GM12878 (cell line): ENCODE results near the gene CAPN7. TPM values are rescaled to one million over a fixed set of nuclear protein-coding genes. Genes with fewer than 3 reads are reported as not detected.

Source experiments
- CHD2 ChIP-seq: IDR thresholded peaks from 2 replicates; pipeline ENCODE4 v1.6.1; 2011; ENCODE audit warnings: low read depth, low read length, improper control_type of control experiment, borderline replicate concordance
- ETV6 ChIP-seq, 2 experiments: fragments of 450-650 bp in 1 of 2; IDR thresholded peaks in 1 of 2; conservative IDR thresholded peaks in 1 of 2; 2 replicates each; pipeline ENCODE4 v1.6.1; 2014; ENCODE audit warnings: antibody characterized with exemption in 1 of 2, borderline replicate concordance in 1 of 2, low read depth in 1 of 2, mild to moderate bottlenecking in 1 of 2, moderate library complexity in 1 of 2
- GATAD2B ChIP-seq: fragments of 450-650 bp; conservative IDR thresholded peaks from 2 replicates; pipeline ENCODE4 v1.6.1; 2017; ENCODE audit warnings: low read depth, mild to moderate bottlenecking, moderate library complexity
- HDGF ChIP-seq: fragments of 450-650 bp; IDR thresholded peaks from 2 replicates; pipeline ENCODE4 v1.6.1; 2016; ENCODE audit warnings: antibody characterized with exemption
- JUNB ChIP-seq: IDR thresholded peaks from 2 replicates; pipeline ENCODE4 v1.6.1; 2016; ENCODE audit warnings: antibody characterized with exemption, mild to moderate bottlenecking
- MTA3 ChIP-seq: IDR thresholded peaks from 2 replicates; pipeline ENCODE4 v1.6.1; 2012; ENCODE audit warnings: low read length, inconsistent platforms, borderline replicate concordance
- RAD21 ChIP-seq: IDR thresholded peaks from 2 replicates; pipeline ENCODE4 v1.6.1; 2011; ENCODE audit warnings: mild to moderate bottlenecking, low read depth, low read length, moderate library complexity; ENCODE audit not compliant: insufficient read depth
- RB1 ChIP-seq: fragments of 450-650 bp; formaldehyde crosslinking; IDR thresholded peaks from 2 replicates; pipeline ENCODE4 v1.6.1; 2017; ENCODE audit warnings: mild to moderate bottlenecking, borderline replicate concordance
- TARDBP ChIP-seq: IDR thresholded peaks from 2 replicates; pipeline ENCODE4 v1.6.1; 2016; ENCODE audit warnings: borderline replicate concordance
- WRNIP1 ChIP-seq: IDR thresholded peaks from 2 replicates; pipeline ENCODE4 v1.6.1; 2011; ENCODE audit warnings: low read depth, low read length, improper control_type of control experiment, borderline replicate concordance
- ZNF384 ChIP-seq: IDR thresholded peaks from 2 replicates; pipeline ENCODE4 v1.6.1; 2012; ENCODE audit warnings: low read depth, mild to moderate bottlenecking, low read length, improper control_type of control experiment, borderline replicate concordance
- polyA plus RNA-seq, 11 experiments: library from polyadenylated mRNA; depleted of rRNA in 4 of 11; unstranded in 6 of 11; stranded (reverse) in 5 of 11; fragments of >200 nt; fragmentation: Nextera tagmentation in 4 of 11; fragmentation: Illumina TruSeq in 1 of 11; extraction: Ambion mirVana in 4 of 11; extraction: Trizol in 1 of 11; gene quantifications; 1 replicate in 1 of 11; 2 replicates in 10 of 11; pipeline versions ENCODE4 v1.2.1 to v1.2.3, GENCODE V29; 2011 to 2016; ENCODE audit warnings: inconsistent platforms in 2 of 11, missing spikeins in 2 of 11, low read depth in 1 of 11
- total RNA-seq, 4 experiments: library from RNA; depleted of rRNA in 3 of 4; stranded (reverse); fragments of >200 nt in 3 of 4; fragmentation: Illumina TruSeq in 1 of 4; extraction: Trizol in 1 of 4; gene quantifications; 2 replicates each; pipeline versions ENCODE4 v1.2.1 to v1.2.3, GENCODE V29; 2013 to 2021
- TF ChIP-seq, protein P1 (sequence below): IDR thresholded peaks from 2 replicates; pipeline ENCODE4 v1.6.1; 2012; ENCODE audit warnings: low read depth, low read length, improper control_type of control experiment

The CAPN7 gene
- total and polyA plus RNA-seq, 10 of the 15 experiments (the other 5 are each of a cell fraction or from before 2014, with no cell fraction given): 5.3 to 27.0 (median 18.2) TPM

DNA sequence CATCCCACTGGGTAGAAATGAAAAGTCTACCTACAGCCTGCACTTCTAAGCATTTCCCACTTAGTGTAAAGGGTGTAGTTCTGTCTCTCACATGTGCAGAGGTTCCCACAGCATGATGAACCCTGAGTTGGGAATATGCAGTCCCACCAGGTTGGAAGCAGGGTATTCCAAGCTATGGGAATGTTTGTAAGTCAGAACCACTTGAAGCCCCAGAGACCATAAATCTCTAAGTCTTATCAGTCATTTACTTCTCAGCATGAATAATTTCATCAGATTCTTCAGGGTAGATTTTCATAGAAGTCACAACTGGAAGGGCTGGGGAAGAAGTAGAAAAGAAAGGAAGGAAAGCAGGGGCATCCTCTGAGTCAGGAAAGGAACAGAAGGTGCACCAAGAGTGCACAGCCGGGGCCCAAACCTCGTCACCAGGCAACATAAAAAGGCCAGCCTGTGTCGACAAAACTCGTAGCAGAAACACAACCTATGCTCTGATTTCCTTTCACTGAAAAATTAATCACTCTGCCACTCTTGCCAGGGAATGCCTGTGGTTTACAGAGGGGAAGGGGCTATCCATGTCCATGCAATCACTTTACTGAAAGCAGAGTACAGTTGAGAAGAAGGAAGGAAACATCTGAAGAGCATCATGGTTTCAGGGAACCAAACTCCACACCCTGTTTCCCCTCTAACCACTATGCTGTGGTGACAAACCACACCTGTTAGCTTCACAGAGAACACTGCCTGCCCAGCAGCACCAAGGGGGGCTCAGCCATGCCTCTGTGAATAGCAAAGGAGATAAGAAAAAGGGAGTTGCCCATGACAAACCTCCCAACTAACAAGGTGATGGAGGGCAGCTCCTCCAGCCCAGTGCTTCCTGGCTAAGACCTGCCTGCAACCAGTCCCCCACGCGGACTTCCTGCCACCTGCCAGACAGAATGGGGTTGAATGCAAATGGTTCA is 85.8 kb downstream of the CAPN7 start (continued):
- TF ChIP-seq MTA3: no peak
- no peak for TF ChIP-seq CHD2
- no peak for TF ChIP-seq RAD21
- TF ChIP-seq, protein P1, sequence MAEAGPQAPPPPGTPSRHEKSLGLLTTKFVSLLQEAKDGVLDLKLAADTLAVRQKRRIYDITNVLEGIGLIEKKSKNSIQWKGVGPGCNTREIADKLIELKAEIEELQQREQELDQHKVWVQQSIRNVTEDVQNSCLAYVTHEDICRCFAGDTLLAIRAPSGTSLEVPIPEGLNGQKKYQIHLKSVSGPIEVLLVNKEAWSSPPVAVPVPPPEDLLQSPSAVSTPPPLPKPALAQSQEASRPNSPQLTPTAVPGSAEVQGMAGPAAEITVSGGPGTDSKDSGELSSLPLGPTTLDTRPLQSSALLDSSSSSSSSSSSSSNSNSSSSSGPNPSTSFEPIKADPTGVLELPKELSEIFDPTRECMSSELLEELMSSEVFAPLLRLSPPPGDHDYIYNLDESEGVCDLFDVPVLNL: no peak
- peak in 1 of 2 experiments; percentile 91; a peak in 2 of 4 replicates for TF ChIP-seq ETV6 (conservative IDR thresholded peaks at IDR 0.05 in 1 of 2, IDR thresholded peaks at IDR 0.05 in 1 of 2; ENCODE audit: borderline replicate concordance in 1 of 2, low read depth in 1 of 2)
- no peak for TF ChIP-seq ZNF384
- no peak for TF ChIP-seq JUNB
- no peak; the same call in 1 of the 2 replicates for TF ChIP-seq GATAD2B
- no peak for TF ChIP-seq WRNIP1
- TF ChIP-seq TARDBP: no peak
- 0 out of 2 replicates have a peak, but pooled peaks have one; percentile 34 for TF ChIP-seq HDGF
- no peak for TF ChIP-seq RB1
- TF ChIP-seq, all 136 proteins: peak for 33
